Stimulated activated CD8-positive, alpha-beta memory T cell treated with anti-CD3 and anti-CD28 coated beads, Interleukin-15, amount 100 ng/mL, for 24 hours (primary cell): ENCODE data around the gene TNNT3.
"Not testable (repeated sequence)": the region's sequence is repeated elsewhere in the genome, so short reads cannot be mapped to it uniquely, and the experiment has no call there.

Experiments used
- DNase-seq: peaks from one replicate; pipeline ENCODE4 v3.0.0-alpha.2; 2020; ENCODE audit warnings: low read depth

The TNNT3 gene

DNA sequence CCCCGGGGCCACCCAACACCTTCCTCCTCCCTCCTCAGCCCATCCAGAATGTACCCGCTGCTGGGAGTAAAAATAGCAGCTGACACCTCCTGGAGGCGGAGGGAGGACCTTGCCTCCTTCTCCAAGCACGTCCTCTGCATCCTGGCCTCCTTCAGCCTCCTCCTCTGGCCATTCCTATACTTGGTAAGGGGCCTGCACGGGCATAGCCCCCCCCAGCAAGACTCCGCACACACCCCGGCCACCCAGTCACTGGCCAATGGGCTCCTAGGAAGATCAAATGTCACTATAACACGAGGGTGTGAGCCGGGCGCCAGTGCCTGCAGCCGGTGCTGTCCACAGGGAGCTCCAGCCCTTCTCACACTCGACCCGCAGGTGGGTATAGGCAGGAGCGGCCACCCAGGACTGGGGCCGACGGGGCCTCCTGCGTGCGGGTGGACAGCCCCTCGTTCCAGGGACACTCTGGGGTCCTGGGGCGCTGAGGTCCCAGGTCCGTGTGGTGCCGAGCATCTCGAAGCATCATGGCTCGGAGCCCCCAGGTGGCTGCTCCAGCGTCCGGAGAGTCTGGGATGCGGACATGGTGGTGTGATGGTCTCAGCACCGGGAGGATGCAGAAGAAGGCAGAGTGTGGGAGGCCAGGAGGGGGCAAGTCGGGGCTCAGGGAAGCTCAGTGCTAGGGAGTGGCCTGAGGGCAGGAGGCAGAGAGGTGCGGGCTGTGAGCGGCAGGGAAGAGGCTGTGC is at the start of gene TNNT3:
TSS of gene TNNT3 (plus strand) at position 313 of the 737 bp plus-strand sequence. CDS start 3,172 bp downstream, outside the sequence.
- DNase-seq: no peak

DNA sequence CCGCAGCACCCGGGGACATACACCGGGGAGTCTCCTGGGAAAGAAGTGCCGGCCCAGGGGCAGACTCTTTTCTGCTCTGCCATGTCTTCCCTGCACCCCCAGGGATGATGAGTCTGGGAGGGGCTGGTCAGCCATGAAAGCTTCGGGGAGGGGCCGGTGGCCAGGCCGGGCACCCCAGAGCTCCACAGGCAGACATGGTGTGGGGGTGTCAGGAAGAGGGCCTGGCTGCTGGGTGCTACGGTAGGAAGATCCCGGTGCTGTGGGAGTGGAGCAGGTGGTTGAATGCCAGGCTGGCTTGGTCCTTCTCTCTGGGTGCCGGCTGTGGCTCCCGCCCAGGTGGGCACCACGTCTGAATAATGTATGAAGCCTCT is 49.2 kb upstream of the TNNT3 start:
- no peak for DNase-seq

DNA sequence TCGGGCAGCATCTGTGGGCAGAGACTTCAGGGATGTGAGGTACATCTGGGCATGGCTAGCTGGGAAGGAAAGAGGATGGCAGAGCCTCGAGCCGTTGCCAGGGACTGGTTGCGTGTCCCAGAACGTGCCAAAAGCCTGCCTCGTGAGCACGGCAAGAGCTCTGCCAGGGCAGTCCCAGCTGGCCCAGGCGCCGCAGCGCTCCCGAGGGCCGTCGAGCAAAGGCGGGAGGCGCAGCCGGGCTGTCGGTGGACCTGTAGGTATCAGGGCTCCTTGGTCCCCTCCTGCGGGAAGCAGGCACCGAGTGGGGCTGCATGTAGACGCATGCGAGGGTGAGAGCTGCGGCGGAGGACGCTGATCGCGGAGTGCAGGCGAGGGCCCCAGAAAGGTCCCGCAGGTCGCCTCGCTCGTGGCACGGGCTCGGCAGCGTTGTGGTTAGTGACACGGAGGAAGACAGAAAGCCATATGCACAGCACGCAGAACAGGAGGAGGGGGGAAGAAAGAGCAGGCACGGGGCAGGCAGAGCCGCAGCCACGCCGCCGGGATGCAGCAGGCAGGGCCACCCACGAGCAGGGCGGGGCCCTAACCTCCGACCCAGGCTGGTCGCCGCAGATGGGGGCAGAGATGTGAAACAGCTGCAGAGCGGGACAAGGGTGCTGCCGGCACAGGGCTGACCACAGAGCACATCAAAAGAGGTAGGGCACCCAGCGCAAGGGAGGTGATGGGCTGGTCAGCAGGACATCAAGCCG is 48.6 kb upstream of the TNNT3 start:
- no peak for DNase-seq

DNA sequence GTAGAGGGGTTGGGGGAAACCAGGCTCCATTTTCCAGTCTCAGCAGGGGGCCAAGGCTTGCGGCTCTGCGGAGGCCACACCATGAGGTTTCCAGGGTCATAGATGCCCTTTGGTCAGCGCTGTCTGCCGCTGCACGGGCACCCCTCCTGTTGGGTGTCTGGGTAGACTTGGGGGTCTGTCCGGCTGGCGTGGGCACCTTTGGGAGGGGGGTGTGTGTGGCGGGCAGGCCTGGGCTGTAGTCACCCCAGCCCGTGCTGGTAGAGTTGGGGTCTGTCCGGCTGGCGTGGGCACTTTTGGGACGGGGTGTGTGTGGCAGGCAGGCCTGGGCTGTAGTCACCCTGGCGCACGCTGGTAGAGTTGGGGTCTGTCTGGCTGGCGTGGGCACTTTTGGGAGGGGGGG is 48.0 kb upstream of the TNNT3 start:
- DNase-seq: no peak

DNA sequence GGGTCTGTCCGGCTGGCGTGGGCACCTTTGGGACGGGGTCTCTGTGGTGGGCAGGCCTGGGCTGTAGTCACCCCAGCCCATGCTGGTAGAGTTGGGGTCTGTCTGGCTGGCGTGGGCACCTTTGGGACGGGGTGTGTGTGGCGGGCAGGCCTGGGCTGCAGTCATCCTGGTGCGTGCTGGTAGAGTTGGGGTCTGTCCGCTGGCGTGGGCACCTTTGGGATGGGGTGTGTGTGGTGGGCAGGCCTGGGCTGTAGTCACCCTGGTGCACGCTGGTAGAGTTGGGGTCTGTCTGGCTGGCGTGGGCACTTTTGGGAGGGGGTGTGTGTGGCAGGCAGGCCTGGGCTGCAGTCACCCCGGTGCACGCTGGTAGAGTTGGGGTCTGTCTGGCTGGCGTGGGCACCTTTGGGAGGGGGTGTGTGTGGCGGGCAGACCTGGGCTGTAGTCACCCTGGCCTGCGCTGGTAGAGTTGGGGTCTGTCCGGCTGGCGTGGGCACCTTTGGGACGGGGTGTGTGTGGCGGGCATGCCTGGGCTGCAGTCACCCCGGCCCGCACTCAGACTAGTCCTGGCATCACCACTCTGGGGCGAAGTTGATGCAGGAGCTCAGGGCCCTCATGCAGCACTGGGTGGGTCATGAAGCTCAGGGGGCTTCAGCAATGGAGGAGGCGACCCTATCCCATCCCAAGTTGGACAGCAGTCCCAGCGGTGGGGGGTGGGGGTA is 47.1 kb upstream of the TNNT3 start:
- DNase-seq: no peak

DNA sequence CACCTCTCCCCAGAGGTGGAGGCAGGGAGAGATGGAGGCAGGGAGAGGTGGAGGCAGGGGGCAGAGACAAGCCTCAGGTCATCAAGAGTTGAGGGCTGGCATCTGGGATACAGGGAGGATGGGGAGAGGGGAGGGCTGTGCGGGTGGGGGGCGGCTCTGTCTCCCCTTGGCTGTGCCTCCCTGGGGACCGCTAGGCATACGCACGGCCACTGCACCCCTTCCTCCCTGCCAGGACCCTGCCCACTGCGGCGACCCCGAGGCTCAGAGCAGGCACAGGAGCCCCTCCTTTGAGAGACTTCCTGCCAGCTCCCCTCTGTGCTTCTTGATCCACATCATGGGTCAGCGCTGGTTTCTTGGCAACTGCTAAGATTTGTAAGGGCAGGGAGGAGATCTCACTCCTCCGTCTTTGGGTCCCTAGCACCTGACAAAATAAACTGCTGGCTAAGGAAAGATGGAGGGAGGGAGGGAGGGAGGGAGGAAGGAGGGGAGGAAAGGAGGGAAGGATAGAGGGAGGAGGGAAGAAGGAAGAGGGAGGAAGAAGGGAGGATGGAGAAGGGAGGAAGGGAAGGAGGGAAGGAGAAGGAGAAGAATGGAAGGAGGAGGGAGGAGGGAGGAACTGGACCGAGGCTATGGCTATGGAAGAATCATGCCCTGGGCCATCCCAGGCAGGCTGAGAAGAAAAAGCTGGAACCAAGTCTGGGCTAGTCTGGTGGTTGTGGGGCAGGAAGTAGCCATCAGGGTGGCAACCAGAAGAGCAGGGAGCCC is 46.3 kb upstream of the TNNT3 start:
- no peak for DNase-seq

DNA sequence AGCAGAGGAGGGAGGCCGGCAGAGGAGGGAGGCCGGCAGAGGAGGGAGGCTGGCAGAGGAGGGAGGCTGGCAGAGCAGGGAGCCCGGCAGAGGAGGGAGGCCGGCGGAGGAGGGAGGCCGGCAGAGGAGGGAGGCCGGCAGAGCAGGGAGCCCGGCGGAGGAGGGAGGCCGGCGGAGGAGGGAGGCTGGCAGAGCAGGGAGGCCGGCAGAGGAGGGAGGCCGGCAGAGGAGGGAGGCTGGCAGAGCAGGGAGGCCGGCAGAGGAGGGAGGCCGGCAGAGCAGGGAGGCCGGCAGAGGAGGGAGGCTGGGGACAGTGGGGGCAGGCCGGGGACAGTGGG is 45.7 kb upstream of the TNNT3 start:
- DNase-seq: not testable (repeated sequence)

DNA sequence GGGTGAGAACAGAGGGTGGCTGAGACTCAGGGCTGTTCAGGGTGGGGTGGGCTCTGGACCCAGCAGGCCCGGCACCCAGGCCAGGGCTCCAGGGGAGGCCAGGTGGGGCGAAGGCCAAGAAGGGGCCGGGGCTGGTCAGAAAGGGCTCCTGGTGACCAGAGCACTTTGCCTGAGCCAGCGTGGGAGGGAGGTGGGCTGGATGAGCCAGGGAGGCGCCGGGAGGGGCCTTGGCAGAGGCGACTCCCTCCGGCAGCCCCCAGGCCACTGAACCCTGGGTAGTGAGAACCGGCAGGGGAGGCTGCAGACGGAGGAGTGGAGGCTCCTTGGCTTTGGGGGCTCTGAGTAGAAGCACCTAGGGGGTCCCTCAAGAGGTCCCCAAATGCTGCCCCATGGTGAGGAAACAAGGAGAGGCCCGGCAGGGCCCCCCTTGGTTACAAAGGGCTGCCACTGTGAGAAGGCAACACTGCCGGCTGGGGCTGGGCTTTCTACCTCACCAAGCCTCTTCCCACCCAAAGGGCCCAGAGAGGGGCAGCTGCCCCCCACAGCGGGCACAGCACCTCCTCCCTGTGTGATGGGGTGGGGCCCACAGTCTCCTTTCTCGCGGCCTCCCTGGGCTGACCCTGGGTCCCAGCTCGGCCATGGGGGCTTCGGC is 44.9 kb upstream of the TNNT3 start:
- DNase-seq: not testable (repeated sequence)

DNA sequence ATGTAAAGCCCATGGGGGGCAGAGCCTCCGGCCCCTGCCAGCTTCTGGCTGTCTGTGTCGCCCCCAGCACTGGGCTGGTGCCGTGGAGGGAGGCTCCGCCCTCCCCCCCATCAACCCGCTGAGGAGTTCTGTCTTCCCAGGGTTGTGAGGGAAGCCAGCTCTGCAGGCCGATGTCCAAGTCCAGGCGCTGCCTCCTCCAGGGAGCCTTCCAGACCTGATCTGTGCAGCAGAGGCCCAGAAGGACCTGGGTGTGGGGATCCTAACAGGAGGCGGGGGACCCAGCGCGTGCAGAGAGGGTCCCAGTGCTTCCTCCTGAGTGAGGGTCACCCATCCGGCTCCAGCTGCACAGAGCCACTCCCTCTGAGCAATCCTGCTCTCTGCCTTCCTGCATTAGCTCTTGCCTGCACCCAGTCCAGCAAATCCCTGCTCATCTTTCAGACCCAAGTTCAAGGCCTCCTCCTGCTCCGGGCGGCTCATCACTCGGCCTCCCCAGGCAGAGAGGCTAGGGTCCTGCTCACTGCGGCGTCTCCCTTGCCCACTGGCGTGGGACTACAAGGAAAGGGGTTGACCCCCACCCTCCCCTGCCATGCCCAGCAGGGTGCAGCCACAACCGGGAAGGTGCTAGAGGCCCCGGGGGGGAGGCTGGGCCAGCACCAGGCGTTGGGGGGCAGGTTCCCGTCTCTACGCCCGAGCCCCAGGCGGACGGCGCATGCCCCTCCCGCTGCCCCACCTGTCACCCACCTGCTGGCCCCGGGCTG is 44.2 kb upstream of the TNNT3 start:
- DNase-seq: no peak

DNA sequence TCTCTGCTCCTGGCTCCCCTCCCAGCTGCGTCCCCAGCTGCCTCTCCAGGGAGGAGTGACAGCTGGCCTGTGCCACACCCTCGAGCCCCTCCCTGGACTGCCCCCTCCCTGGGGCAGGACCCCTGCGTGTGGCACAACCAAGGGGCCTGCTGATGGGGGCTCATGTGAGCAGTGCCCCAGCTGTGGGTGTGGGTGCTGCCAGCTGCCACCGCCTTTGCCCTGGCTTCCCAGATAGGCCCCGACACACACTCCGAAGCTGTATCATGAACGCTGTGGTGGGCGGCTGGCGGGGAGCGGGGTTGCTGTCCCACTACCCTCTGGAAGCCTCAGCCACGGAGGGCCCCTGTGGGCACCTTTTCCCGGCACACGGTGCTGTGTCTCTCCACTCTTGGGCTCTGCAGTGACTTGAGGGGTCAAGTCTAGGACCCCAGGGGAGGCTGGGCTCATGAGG is 43.6 kb upstream of the TNNT3 start:
- not testable (repeated sequence) for DNase-seq

DNA sequence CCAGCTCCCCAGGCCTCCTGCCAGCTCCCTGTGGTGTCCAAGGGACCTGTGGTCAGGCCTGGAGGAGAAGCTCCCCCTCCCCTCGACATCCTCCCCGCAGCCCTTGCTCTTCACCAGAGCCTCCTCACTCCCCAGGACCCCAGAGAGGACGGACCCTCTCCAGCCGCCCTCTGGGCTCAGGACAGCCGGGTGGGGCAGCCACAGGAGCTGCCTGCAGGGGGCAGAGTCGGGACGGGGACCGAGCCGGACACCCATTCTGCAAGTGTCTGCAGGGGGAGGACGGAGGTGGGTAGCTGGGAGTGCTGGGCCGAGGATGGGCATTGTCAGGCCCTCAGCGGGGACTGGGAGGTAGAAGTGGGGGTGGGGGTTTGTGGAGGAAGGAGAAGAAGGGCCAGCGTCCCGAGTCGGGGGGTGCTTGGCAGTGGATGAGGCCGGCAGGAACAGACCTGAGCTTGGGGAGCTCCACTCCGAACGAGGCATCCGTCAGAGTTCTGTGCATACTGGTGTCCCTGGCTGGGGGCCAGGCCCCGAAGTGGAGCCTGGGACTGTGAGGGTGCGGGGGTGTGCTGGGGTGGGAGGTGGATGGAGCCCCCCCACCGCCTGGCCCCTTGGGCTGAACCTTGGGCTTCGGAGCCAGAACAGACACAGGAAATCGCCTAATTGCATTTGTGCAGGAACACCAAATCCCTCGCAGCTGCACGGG is 43.0 kb upstream of the TNNT3 start:
- DNase-seq: no peak

DNA sequence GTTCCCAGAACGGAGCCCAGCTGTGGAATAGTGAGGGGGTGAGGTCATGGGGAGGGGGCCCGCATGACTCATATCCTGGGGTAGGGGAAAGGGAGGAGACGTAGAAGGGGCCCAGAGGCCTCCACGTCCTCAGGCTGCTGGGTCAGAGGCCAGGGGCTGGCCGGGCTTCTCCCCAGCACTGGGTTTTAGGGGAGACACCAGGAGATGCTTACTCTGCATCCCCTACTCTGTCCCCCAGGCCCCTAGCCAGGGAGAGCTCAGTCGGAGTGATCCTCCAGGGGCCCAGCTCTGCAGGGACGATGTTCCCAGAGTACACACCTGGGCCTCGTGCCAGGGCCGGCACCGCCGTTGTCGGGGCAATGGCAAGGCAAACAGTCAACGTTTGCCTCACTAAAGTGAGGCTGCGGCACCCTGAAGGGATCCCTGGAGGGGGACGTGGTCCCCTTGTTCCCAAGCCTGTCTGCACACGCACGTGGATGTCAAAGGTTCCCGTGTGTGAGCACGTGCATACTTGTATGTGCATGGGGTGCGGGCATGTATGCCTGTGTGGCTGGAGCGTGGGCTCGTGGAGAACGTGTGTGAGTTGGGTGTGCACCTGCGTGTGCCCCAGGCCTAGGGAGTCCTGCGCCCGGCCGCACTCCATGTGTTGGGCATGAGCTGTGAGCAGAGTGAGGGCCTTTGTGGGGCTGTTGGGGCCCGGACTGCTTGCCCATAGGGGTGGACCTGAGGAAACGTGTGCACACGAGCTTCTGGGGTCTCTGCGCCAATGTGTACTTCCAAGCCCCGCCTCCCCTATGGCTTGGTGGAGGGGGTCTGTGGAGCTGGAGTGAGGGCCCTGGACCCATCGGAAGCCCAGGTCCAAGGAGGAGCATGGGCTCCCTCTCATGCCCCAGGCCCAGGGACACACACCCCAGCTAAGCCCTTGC is 42.0 kb upstream of the TNNT3 start:
- DNase-seq: no peak

DNA sequence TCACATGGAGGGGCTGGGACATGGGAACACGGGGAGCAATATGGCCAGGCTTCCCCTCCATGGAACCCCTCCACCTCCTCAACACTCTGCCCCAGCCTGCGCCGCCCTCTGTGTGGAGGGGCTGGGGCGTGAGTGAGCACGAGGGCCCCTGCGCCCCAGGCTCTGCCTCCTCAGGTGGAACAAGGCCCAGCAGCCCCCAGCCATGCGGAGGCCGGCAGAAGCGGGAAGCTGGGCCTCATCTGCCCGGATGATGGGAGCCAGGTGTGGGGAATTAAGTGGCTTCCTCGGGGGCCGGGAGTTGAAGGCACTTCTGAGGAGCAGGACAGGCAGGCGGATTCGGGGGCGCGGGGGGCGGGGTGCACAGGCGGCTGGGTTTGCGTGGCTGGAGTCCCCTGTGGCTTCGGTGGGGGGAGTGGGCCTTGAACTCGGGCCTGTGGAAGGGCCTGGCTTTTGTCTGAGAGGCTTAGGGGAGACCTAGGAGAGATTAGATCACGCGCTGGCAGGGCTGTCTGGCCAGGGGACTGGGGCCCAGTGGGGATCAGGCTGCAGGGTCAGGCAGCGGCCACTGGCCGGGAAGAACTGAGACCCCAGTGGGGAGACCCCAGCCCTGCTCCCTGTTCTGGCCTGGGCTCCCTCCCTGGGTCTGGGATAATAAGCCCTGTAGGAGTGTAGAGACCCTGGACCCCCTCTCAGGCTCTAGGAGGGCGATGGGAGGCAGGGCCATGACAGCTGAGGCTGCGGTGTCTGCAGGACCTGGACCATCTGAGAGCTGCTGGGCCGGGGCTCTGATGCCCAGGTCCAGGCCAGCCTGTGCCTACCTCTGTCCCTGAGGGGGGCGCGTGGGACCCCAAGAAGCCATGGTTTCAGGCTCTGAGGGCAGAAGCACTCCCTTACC is 41.1 kb upstream of the TNNT3 start:
- no peak for DNase-seq

DNA sequence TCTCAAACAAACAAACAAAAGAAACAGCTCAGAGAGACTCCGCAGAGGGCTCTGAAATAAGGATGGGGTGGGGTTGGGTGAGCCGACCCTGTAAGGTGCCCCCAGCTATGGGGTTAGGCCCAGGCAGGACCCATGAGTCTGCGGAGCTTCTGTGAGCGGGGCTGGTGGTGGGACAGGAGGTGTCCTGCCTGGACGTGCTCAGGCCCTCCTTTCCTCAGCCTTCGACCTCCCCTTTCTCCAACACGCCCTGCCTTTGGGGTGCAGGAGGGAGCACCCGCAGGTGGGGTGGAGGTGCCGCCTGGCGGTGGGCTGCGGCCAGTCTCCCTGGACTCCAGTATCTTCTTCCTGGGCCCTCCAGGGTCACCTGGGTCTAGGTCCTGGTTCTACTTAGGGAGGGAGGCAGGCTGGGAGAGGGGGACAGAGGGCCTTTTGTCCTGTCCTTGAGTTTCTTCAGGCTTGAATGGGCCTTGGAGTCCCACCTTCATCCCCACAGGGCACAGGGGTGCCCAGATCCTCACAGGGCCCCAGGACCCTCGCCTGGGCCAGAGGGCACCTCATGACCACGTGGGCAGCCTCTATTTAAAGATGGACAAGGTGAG is 40.1 kb upstream of the TNNT3 start:
- no peak for DNase-seq

DNA sequence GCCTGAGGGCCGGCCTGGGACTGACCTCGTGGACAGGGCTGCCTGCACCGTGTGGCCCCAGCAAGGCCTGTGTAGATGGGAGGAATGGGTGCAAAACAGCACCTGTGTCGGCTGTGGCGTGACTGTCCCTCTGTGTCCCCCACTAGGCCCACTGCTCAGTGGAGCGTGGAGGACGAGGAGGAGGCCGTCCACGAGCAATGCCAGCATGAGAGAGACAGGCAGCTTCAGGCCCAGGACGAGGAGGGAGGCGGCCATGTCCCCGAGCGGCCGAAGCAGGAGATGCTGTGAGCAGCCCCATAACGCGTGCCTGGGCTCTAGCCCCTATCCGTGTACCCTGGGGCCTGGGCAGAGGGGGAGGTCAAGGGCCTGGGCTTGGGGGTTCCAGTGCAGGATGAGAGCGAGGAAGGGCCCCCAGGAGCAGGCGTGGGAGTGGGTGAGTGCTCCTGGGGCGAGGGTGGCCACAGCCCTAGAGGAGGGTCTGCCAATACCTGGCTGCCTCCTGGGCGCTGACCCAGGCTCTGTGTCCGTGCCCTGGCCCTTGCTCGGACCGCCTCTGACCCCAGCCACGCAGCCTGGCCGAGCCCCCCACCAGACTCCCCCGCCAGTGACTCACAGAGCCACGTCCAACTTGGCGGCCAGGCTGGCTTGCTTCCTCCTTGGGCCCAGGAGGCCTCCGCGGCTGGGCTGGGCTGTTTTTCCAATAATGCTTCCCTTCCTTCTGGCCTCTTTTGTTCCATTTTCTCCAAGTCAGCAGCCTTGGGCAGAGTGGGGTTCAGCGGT is 39.4 kb upstream of the TNNT3 start:
- no peak for DNase-seq

DNA sequence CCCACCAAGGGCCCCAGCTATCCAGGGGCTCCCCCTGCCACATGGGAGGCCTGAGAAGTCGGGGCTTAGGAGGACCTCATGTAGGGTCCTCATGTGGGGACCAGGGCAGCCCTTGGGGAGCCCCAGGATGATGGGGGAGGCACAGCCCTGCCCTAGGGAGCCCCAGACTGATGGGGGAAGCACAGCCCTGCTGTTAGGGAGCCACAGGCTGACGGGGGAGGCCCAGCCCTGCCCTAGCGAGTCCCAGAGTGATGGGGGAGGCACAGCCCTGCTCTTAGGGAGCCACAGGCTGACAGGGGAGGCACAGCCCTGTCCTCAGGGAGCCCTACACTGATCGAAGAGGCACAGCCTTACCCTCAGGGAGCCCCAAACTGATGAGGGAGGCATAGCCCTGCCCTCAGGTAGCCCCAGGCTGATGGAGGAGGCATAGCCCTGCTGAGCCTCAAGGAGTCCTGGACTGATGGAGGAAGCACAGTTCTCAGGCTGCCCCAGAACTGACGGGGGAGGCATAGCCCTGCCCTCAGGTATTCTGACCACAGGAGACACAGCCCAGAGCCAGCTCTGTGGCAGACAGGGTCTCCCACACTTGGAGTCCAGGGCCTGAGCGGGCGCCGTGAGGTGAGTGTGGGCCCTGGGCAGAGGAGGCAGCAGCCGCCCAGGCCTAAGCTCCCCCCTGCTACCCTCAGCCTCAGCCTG is 38.6 kb upstream of the TNNT3 start:
- no peak for DNase-seq
